Left colon (tissue), 2 donors: Measurements from ENCODE around the gene CT47C1. TPM values are rescaled to one million over a fixed set of nuclear protein-coding genes. Genes with fewer than 3 reads are reported as not detected.
"Not testable (repeated sequence)": the region's sequence is repeated elsewhere in the genome, so short reads cannot be mapped to it uniquely, and the experiment has no call there.

Experiments used
- ATAC-seq: fragments of 200-7000 bp; cut with Tn5 transposase; one replicate; pipeline ENCODE4 v1.9.1; 2020; ENCODE audit warnings: mild to moderate bottlenecking, moderate library complexity
- DNase-seq, 2 donors: peaks; one replicate each; pipeline ENCODE4 v3.0.0-alpha.2; 2020
- intact Hi-C, 2 donors: fragments of 100-400 bp; cut with DNase I in 1 of 2; cut with micrococcal nuclease in 1 of 2; formaldehyde crosslinking; loops; one replicate each; pipeline versions ENCODE4 v1.11.2 to v1.14.0; 2022; cut with DNase I, micrococcal nuclease
- long read RNA-seq: library from polyadenylated mRNA; unstranded; transcript quantifications from one replicate; pipeline ENCODE4 v2.0.0, GENCODE V29; 2021
- total RNA-seq, 2 donors: library from RNA; stranded (reverse); fragmentation: NEBNext Ultra II Directional; extraction: Animal tissue kit (Norgen Biotek cat#: 25700); gene quantifications; one replicate each; pipeline ENCODE4 v1.2.1, GENCODE V29; 2021
- donor health status: DM: no; HTN: no; CAD: no.
- donor health status: DM: yes; HTN: yes; CAD: no.

The CT47C1 gene
- not detected for total RNA-seq
- long read RNA-seq: 0 reads

DNA sequence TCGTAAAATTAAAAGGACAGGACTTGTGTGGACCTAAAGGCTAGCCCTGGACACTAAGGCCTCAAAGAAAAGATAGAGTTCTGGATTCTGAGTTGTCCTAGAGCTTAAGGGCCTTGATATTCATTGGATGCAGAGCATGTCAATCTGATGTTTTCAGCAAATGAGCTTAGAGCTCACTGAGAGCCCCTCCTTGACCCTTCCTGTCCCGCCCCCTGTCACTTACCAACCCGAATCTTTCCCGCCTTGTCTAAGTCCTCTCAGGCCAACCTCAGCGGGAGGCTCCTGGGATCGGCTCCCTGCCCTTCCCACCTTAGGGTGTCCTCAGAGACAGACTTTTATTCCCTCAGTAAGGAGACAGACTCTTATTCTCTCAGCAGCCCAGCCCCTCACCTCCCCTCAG, at the start of gene CT47C1:
Gene CT47C1 (plus strand): TSS at position 250 of the 400 bp plus-strand sequence. CDS start 233 bp downstream, outside the sequence.
- ATAC-seq (no peak), DNase-seq (no peak)
- intact Hi-C loops: no loop called here

DNA sequence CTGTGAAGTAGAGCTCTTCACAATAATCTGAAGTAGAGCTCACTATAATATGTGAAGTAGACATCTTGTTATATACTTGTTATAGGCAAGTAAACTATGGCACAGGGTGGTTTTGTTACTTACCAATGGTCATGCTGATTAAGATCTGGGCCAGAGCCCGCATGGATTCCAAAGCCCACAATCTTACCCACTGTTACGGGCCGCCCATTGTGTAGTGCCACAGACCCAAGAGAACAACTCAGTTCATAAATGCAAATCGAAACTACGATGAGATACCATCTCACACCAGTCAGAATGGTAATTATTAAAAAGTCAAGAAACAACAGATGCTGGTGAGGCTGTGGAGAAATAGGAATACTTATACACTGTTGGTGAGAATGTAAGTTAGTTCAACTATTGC, 46.9 kb upstream of the CT47C1 start:
- DNase-seq (no peak), ATAC-seq (no peak)
- intact Hi-C loops: no loop called here

- intact Hi-C loops, DNase-seq, ATAC-seq: not testable (repeated sequence)
These were observed 46.4 kb upstream of the CT47C1 start for GRCh38 chrX:119026344-119026743.

- intact Hi-C loops, DNase-seq, ATAC-seq: not testable (repeated sequence)
These were observed 44.6 kb upstream of the CT47C1 start for GRCh38 chrX:119027960-119028732.

DNA sequence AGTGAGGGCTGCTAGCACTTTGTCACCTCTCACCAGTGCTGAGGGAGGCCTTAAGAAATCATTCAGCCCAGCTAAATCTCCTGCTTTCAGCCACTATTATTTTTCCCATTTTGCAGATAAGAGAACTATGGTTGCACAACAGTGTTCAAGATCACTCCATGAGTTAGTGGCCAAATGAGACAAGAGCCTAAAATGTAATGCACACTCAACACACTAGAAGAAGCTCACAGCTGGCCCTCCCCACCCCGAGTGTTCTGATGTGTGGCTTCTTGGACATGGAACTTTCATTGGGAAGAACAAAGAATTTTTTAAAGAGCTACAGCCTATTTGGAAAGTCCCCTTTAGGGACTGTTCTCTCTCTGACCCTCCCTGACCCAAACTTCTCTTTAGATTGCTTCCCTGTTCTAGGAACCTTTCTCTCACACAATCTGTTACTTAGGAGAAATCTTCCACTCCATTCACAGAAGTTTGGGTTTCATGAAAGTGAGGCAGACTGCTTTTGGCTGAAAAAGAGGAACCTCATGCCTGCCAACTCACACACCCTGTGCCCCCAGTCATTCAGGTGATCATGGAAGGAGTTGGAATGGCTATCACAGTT, 44.0 kb upstream of the CT47C1 start:
- DNase-seq: no peak
- no peak for ATAC-seq
- intact Hi-C loops: no loop called here

GRCh38 chrX:119029656-119030055, 43.1 kb upstream of the CT47C1 start:
- intact Hi-C loops: not testable (repeated sequence)

GRCh38 chrX:119030990-119031389, 41.8 kb upstream of the CT47C1 start:
- intact Hi-C loops: no loop called here
- ATAC-seq: no peak

More at GRCh38 chrX:119029656-119030055, 43.1 kb upstream of the CT47C1 start:
- not testable (repeated sequence) for DNase-seq, ATAC-seq

DNA sequence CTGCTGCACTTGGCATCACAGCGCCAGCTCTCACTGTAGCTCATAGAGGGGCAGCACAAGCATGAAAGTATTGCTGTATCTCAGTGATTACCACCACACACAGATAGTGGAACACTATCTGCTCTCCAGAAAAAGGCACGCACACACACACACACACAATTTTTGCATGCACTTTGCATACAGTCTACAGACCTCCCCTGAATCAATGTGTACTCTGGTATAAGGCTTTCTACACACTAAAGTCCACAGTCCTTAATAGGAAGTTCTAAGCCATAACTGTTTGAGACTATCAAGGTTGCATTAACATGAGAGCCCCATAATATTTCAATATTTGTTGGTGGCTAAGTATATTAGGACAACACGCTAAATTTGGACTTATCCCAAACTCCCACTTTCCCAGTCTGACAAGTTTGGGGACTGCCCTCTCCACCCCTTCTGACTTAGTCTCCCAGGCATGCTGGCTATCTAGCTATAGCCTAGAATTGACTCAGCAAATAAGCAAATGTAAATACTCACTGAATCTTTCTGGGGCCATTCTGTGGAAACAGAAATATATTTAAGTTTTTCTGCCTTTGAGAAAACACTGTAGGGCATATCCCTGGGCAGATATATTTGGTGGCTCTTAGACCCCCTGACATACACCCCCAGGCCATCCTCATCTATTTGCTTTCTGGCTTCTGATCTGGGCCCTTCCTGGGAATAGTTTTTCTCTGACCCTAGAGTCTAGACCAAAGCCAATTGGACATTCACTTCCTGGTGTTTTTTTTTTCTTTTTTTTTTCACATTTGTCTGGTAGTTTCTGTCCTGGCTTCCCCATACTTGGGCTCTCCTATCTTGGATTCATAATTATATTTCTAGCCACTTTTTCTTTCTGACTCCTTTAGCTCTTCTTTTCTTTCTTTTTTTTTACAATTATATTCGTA, 36.4 kb upstream of the CT47C1 start:
- no peak for DNase-seq
- no peak for ATAC-seq
- intact Hi-C loops: no loop called here

More at GRCh38 chrX:119030990-119031389, 41.8 kb upstream of the CT47C1 start:
- DNase-seq: no peak

DNA sequence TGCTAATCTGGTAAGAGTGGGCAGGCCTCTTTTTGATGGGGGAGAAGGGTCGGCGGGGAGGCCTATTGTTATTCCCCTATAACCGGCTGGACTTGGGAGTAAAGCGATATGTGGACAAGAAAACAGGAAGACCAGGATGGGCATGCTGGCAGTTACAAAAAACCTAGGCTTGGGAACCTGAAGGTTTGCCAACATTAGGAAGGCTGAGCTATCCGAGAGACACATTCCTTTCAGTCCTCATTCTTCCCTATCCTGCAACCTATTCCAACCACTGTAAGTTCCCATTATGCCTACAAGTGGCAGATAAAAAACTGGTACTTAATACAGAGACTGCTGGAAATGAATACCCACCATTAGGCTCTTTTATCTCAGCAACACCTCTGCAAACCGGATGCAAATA, 32.4 kb upstream of the CT47C1 start:
- no peak for ATAC-seq
- DNase-seq: no peak
- intact Hi-C loops: no loop called here

DNA sequence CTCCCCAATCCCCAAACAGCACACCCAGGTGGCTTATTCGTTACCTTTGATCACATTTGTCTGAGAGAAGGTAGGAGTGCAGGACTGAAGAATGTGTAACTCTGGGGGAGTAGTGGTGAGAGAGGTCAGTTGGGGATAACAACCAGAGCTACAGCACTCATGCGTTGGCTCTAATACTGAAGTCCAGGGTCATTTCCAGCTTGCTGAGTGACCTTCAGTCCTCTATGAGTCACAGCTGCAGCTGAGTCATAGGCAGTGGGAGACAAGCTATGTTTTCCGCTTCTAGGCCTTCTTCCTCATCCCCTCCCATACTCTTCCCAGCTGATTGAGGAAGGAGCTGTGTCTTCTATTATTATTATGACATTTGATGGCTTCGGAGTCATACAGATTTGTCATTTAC, 31.6 kb upstream of the CT47C1 start:
- ATAC-seq: peak; percentile 89
- DNase-seq: peak; percentile 31 to 58
- intact Hi-C loops: no loop called here

DNA sequence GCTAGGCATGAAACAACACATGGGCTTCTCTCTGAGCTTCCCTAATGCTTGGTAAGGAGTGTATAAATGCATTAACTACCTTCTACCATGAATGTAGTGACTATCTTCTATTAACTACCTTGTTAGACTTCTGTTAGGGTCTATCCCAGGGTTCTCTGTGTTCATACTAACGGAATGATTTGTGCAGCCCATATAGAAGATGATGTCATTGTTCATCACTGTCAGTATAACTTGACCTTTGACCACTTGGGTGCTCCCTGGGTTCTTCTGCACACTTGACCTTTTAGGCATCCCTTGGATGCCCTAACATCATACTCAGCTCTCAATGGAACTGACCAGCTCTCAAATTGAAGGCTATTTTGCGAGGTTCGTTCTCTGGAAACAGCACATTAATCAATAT, 30.8 kb upstream of the CT47C1 start:
- no peak for DNase-seq
- ATAC-seq: peak; percentile 31
- intact Hi-C loops: no loop called here

GRCh38 chrX:119042996-119043395, 29.8 kb upstream of the CT47C1 start:
- DNase-seq: no peak
- peak; percentile 87 for ATAC-seq
- intact Hi-C loops: no loop called here

DNA sequence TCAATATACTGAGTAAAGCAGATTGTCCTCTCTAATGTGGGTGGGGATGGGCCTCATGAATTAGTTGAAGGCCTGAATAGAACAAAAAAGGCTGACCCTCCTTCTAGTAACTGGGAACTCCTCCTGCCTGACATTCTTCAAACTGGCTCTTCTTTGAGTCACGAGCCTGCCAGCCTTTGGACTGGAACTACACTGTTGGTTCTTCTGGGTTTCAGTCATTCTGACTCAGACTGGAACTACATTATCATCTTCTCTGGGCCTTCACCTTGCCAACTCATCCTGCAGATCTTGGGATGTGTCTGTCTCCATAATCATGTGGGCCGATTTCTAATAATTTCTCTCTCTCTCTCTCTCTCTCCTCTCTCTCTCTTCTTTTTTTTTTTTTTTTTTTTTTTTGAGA, 26.9 kb upstream of the CT47C1 start:
- intact Hi-C loops: no loop called here
- ATAC-seq: no peak
- no peak for DNase-seq

- no peak for ATAC-seq
- intact Hi-C loops: no loop called here
- no peak for DNase-seq
These were observed 17.1 kb upstream of the CT47C1 start for GRCh38 chrX:119055687-119056086.

- no peak for ATAC-seq
- intact Hi-C loops: loop anchor here in 1 of 2 donors (10.0 kb wide), 1 partner anchor 218 kb away; no protein-coding TSS in a partner anchor
These were observed 9.9 kb upstream of the CT47C1 start for GRCh38 chrX:119062750-119063374.

DNA sequence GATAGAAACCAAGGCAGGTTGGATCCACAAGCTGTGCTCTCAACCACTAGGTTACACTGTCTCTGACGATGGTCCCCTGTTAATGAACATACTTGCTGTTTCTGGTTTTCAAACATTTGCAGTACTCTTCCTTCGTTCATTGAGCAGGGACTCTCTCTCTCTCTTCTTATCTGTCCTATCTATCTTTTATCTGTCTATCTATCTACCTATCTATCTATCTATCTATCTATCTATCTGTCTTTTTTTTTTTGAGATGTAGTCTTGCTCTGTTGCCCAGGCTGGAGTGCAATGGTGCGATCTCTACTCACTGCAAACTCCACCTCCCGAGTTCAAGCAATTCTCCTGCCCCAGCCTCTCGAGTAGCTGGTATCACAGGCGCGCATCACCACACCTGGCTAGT, 9.4 kb upstream of the CT47C1 start:
- DNase-seq: no peak
- no peak for ATAC-seq

More at GRCh38 chrX:119062750-119063374, 9.9 kb upstream of the CT47C1 start:
- DNase-seq: no peak

DNA sequence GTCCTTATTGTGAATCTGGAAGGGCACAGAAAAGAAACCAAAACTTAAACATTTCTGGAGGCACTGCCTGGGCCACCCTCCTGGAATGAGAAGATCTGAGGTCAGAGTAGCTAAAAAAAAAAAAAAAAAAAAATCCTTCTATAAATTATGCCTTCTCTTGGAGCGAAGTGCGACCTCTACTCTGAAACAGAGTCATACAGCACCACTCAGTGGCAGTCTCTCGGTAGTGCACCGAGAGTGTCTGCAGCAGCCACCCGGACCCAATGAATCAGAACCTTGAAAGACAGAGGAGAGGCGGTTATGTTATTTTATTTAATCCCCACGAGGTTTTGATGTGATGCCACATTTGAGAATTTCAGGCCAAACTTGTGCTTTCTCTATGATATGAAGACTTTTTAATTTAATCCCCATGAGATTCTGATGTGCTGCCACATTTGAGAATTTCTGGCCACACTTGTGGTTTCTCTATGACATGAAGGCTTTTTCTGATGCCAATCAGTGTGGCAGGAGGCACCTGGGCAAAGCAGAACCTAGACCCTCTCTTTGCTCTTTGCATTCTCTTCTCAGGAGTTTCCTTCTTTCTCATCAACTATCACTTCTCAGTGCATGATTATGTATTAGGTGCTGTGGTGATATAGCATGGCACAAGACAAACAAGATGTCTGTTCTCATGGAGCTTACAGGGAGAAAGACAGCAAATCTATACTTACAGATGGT, 5.6 kb upstream of the CT47C1 start:
- DNase-seq (peak in 1 of 2 donors; percentile 60), ATAC-seq (peak; percentile 80)
- intact Hi-C loops: loop anchor here in 1 of 2 donors (10.0 kb wide), 1 partner anchor 222 kb away; no protein-coding TSS in a partner anchor

More for the DNA sequence above, 9.4 kb upstream of the CT47C1 start:
- intact Hi-C loops: loop anchor here in 1 of 2 donors (10.0 kb wide), 1 partner anchor 219 kb away; no protein-coding TSS in a partner anchor

GRCh38 chrX:119069128-119069527, 3.7 kb upstream of the CT47C1 start:
- DNase-seq (no peak), ATAC-seq (no peak)
- intact Hi-C loops: loop anchor here in 1 of 2 donors (10.0 kb wide), 1 partner anchor 224 kb away; no protein-coding TSS in a partner anchor
